Liver (tissue), 9 donors: ENCODE results near the gene IRF2. TPM values are rescaled to one million over a fixed set of nuclear protein-coding genes. Genes with fewer than 3 reads are reported as not detected.
A peak's percentile ranks its signal among the peaks of the same experiment; 100 is the strongest.

Source experiments
- DNase-seq: peaks from one replicate; pipeline ENCODE4 v3.0.0-alpha.2; 2017; ENCODE audit warnings: low spot score
- H3K27ac ChIP-seq, 2 donors: one replicate each; pipeline ENCODE4 v1.7.0; 2013; ENCODE audit warnings: inconsistent platforms in 2 of 2, low read length in 2 of 2, control low read depth in 1 of 2, low read depth in 1 of 2, mild to moderate bottlenecking in 1 of 2
- H3K27me3 ChIP-seq, 4 donors: one replicate each; pipeline versions ENCODE4 v1.6.1 to v1.7.0; 2013; ENCODE audit warnings: low read length in 3 of 4, inconsistent platforms in 1 of 4, mild to moderate bottlenecking in 1 of 4, moderate library complexity in 1 of 4; ENCODE audit not compliant: control insufficient read depth in 4 of 4, insufficient read depth in 4 of 4
- H3K36me3 ChIP-seq, 4 donors: one replicate each; pipeline versions ENCODE4 v1.6.1 to v1.7.0; 2013; ENCODE audit warnings: low read length in 3 of 4, mild to moderate bottlenecking in 3 of 4, low read depth in 1 of 4, moderate library complexity in 1 of 4; ENCODE audit not compliant: control insufficient read depth in 4 of 4, insufficient read depth in 3 of 4
- H3K4me1 ChIP-seq, 4 donors: one replicate each; pipeline versions ENCODE4 v1.6.1 to v1.7.0; 2013; ENCODE audit warnings: low read length in 3 of 4, mild to moderate bottlenecking in 3 of 4, moderate library complexity in 1 of 4; ENCODE audit not compliant: control insufficient read depth in 4 of 4, insufficient read depth in 4 of 4
- H3K4me3 ChIP-seq, 3 donors: one replicate each; pipeline versions ENCODE4 v1.6.1 to v1.7.0; 2013; ENCODE audit warnings: low read length in 3 of 3, control low read depth in 1 of 3, low read depth in 1 of 3, mild to moderate bottlenecking in 1 of 3
- H3K9ac ChIP-seq, 2 donors: one replicate each; pipeline ENCODE4 v1.7.0; 2013; ENCODE audit warnings: low read length in 2 of 2, mild to moderate bottlenecking in 2 of 2, moderate library complexity in 2 of 2, control low read depth in 1 of 2, low read depth in 1 of 2
- H3K9me3 ChIP-seq, 4 donors: one replicate each; pipeline versions ENCODE4 v1.6.1 to v1.7.0; 2013; ENCODE audit warnings: low read length in 3 of 4; ENCODE audit not compliant: control insufficient read depth in 4 of 4
- EGR1 ChIP-seq, 2 donors: IDR thresholded peaks; 2 replicates each; pipeline ENCODE4 v1.6.1; 2016 to 2018; ENCODE audit warnings: antibody characterized with exemption in 2 of 2, low read depth in 2 of 2
- FOXA1 ChIP-seq: IDR thresholded peaks from 2 replicates; pipeline ENCODE4 v1.6.1; 2016; ENCODE audit warnings: antibody characterized with exemption
- FOXA2 ChIP-seq: IDR thresholded peaks from 2 replicates; pipeline ENCODE4 v1.6.1; 2016; ENCODE audit warnings: antibody characterized with exemption
- GABPA ChIP-seq, 2 donors: IDR thresholded peaks in 1 of 2; conservative IDR thresholded peaks in 1 of 2; 2 replicates each; pipeline ENCODE4 v1.6.1; 2016; ENCODE audit warnings: antibody characterized with exemption in 2 of 2, mild to moderate bottlenecking in 1 of 2, moderate library complexity in 1 of 2
- HNF4A ChIP-seq, 2 donors: conservative IDR thresholded peaks; 2 replicates each; pipeline ENCODE4 v1.6.1; 2016; ENCODE audit warnings: antibody characterized with exemption in 2 of 2, mild to moderate bottlenecking in 2 of 2
- HNF4G ChIP-seq: IDR thresholded peaks from 2 replicates; pipeline ENCODE4 v1.6.1; 2016; ENCODE audit warnings: antibody characterized with exemption
- JUND ChIP-seq, 2 donors: IDR thresholded peaks; 2 replicates each; pipeline ENCODE4 v1.6.1; 2016; ENCODE audit warnings: antibody characterized with exemption in 2 of 2
- RAD21 ChIP-seq, 2 donors: IDR thresholded peaks; 2 replicates each; pipeline ENCODE4 v1.6.1; 2016; ENCODE audit warnings: antibody characterized with exemption in 2 of 2, mild to moderate bottlenecking in 2 of 2
- RXRA ChIP-seq, 2 donors: IDR thresholded peaks; 2 replicates each; pipeline ENCODE4 v1.6.1; 2017 to 2018; ENCODE audit warnings: antibody characterized with exemption in 2 of 2, mild to moderate bottlenecking in 1 of 2
- SP1 ChIP-seq: IDR thresholded peaks from 2 replicates; pipeline ENCODE4 v1.6.1; 2018; ENCODE audit warnings: antibody characterized with exemption, mild to moderate bottlenecking
- TAF1 ChIP-seq: conservative IDR thresholded peaks from 2 replicates; pipeline ENCODE4 v1.6.1; 2016; ENCODE audit warnings: antibody characterized with exemption, mild to moderate bottlenecking
- YY1 ChIP-seq: IDR thresholded peaks from 2 replicates; pipeline ENCODE4 v1.6.1; 2016; ENCODE audit warnings: antibody characterized with exemption, mild to moderate bottlenecking
- ZBTB33 ChIP-seq: IDR thresholded peaks from 2 replicates; pipeline ENCODE4 v1.6.1; 2016; ENCODE audit warnings: antibody characterized with exemption
- WGBS: extraction: QIAGEN DNeasy Blood & Tissue Kit; methylation state at CpG from one replicate; pipeline ENCODE4 v1.1.7; 2013; 5-methylcytosine and 5-hydroxymethylcytosine counted together
- polyA plus RNA-seq, 2 donors: library from polyadenylated mRNA; stranded (reverse) in 1 of 2; unstranded in 1 of 2; fragments of 200-250 nt in 1 of 2; fragments of >200 nt in 1 of 2; fragmentation: Nextera tagmentation in 1 of 2; extraction: Ambion mirVana in 1 of 2; gene quantifications; one replicate each; pipeline versions ENCODE4 v1.2.1 to v1.2.3, GENCODE V29; 2013 to 2015
- total RNA-seq, 2 donors: library from RNA; depleted of rRNA; stranded (reverse); fragments of >200 nt; gene quantifications; one replicate each; pipeline ENCODE4 v1.2.3, GENCODE V29; 2014
- TF ChIP-seq, protein P1 (sequence below): IDR thresholded peaks from 2 replicates; pipeline ENCODE4 v1.6.1; 2016; ENCODE audit warnings: antibody characterized with exemption, mild to moderate bottlenecking
- TF ChIP-seq, protein P2 (sequence below): IDR thresholded peaks from 2 replicates; pipeline ENCODE4 v1.6.1; 2016; ENCODE audit warnings: antibody characterized with exemption
- TF ChIP-seq, protein P3 (sequence below): IDR thresholded peaks from 2 replicates; pipeline ENCODE4 v1.6.1; 2016; ENCODE audit warnings: antibody characterized with exemption
- donor health status: healthy.
- donor health status: healthy.
- donor health status: healthy.
- donor health status: healthy.
- donor health status: healthy.

Gene IRF2
- total and polyA plus RNA-seq, 4 donors, result 12.9 to 25.5 (median 22.2) TPM

GRCh38 chr4:184444215-184444952, 30.0 kb downstream of the IRF2 start:
- no peak overlapping the region for H3K9ac ChIP-seq
- 96% methylated on average over 5 of the region's 5 CpGs for WGBS
- H3K27ac ChIP-seq, result peak overlapping the region in 1 of 2 donors; percentile 60

DNA sequence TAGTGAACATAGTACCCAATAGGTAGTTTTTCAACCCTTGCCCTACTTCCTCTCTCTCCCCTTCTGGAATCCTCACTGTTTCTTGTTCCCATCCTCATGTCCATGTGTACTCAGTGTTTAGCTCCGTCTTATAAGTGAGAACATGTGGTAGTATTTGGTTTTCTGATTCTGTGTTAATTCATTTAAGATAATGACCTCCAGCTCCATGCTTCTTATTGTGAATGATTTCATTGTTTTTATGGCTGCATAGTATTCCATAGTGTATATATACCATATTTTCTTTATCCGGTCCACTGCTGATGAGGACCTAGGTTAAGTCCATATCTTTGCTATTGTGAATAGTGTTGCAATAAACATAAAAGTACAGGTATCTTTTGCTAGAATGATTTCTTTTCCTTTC, 31.0 kb downstream of the IRF2 start:
- TF ChIP-seq GABPA (IDR thresholded peaks at IDR 0.05 in 1 of 2, conservative IDR thresholded peaks at IDR 0.05 in 1 of 2) (no peak), ZBTB33 (no peak)
- TF ChIP-seq, protein P1, sequence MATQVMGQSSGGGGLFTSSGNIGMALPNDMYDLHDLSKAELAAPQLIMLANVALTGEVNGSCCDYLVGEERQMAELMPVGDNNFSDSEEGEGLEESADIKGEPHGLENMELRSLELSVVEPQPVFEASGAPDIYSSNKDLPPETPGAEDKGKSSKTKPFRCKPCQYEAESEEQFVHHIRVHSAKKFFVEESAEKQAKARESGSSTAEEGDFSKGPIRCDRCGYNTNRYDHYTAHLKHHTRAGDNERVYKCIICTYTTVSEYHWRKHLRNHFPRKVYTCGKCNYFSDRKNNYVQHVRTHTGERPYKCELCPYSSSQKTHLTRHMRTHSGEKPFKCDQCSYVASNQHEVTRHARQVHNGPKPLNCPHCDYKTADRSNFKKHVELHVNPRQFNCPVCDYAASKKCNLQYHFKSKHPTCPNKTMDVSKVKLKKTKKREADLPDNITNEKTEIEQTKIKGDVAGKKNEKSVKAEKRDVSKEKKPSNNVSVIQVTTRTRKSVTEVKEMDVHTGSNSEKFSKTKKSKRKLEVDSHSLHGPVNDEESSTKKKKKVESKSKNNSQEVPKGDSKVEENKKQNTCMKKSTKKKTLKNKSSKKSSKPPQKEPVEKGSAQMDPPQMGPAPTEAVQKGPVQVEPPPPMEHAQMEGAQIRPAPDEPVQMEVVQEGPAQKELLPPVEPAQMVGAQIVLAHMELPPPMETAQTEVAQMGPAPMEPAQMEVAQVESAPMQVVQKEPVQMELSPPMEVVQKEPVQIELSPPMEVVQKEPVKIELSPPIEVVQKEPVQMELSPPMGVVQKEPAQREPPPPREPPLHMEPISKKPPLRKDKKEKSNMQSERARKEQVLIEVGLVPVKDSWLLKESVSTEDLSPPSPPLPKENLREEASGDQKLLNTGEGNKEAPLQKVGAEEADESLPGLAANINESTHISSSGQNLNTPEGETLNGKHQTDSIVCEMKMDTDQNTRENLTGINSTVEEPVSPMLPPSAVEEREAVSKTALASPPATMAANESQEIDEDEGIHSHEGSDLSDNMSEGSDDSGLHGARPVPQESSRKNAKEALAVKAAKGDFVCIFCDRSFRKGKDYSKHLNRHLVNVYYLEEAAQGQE, result no peak
- 100% methylated on average over 2 of the region's 2 CpGs for WGBS

More at GRCh38 chr4:184444215-184444952, 30.0 kb downstream of the IRF2 start:
- no peaks in the 10 kb centered on the region for H3K27me3 ChIP-seq
- no peak overlapping the region for H3K4me3 ChIP-seq
- TF ChIP-seq HNF4A (conservative IDR thresholded peaks at IDR 0.05) (no peak), SP1 (no peak), FOXA2 (no peak), RAD21 (IDR thresholded peaks at IDR 0.05) (no peak)
- no peaks in the 10 kb centered on the region for H3K9me3 ChIP-seq
- peaks cover 12 to 57% (median 40%) of the 10 kb centered on the region in 4 donors for H3K4me1 ChIP-seq
- DNase-seq, result no peak
- H3K36me3 ChIP-seq, result no peaks in the 10 kb centered on the region

GRCh38 chr4:184442314-184442635, 32.1 kb downstream of the IRF2 start:
- 90% methylated on average over 3 of the region's 3 CpGs for WGBS
- peak overlapping the region in 1 of 2 donors; percentile 45 for H3K27ac ChIP-seq
- no peak overlapping the region for H3K4me3 ChIP-seq
- TF ChIP-seq EGR1 (IDR thresholded peaks at IDR 0.05; ENCODE audit: low read depth in 2 of 2) (no peak), HNF4A (conservative IDR thresholded peaks at IDR 0.05) (no peak), JUND (IDR thresholded peaks at IDR 0.05) (no peak), FOXA1 (no peak), HNF4G (no peak), TAF1 (no peak), YY1 (no peak), ZBTB33 (no peak), RXRA (IDR thresholded peaks at IDR 0.05) (no peak)
- TF ChIP-seq, protein P2, sequence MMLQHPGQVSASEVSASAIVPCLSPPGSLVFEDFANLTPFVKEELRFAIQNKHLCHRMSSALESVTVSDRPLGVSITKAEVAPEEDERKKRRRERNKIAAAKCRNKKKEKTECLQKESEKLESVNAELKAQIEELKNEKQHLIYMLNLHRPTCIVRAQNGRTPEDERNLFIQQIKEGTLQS, result no peak
- TF ChIP-seq, protein P1, result no peak
- TF ChIP-seq, protein P3, sequence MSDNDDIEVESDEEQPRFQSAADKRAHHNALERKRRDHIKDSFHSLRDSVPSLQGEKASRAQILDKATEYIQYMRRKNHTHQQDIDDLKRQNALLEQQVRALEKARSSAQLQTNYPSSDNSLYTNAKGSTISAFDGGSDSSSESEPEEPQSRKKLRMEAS, result no peak

More for the DNA sequence above, 31.0 kb downstream of the IRF2 start:
- H3K4me1 ChIP-seq, result peaks cover 12 to 48% (median 35%) of the 10 kb centered on the region in 4 donors
- no peaks in the 10 kb centered on the region for H3K36me3 ChIP-seq
- H3K9me3 ChIP-seq, result no peaks in the 10 kb centered on the region
- no peak overlapping the region for H3K9ac ChIP-seq
- DNase-seq, result no peak
- H3K27me3 ChIP-seq, result no peaks in the 10 kb centered on the region
- no peak overlapping the region for H3K27ac ChIP-seq
- H3K4me3 ChIP-seq, result no peak overlapping the region

More at GRCh38 chr4:184442314-184442635, 32.1 kb downstream of the IRF2 start:
- H3K9me3 ChIP-seq, result no peaks in the 10 kb centered on the region
- no peak for DNase-seq
- H3K4me1 ChIP-seq, result peaks cover 10 to 42% (median 28%) of the 10 kb centered on the region in 4 donors
- no peaks in the 10 kb centered on the region for H3K36me3 ChIP-seq
- no peak overlapping the region for H3K9ac ChIP-seq
- H3K27me3 ChIP-seq, result no peaks in the 10 kb centered on the region
